Measurements from ENCODE around the gene SLC6A12. TPM values are rescaled to one million over a fixed set of nuclear protein-coding genes. Genes with fewer than 3 reads are reported as not detected.

The SLC6A12 gene
- total and polyA plus RNA-seq, 9 of the 15 experiments (the other 6 are each of a cell fraction or from before 2014, with no cell fraction given), result not detected

GRCh38 chr12:210277-211141 is 3.4 kb downstream of the SLC6A12 start (continued):
- TF ChIP-seq, protein P1, sequence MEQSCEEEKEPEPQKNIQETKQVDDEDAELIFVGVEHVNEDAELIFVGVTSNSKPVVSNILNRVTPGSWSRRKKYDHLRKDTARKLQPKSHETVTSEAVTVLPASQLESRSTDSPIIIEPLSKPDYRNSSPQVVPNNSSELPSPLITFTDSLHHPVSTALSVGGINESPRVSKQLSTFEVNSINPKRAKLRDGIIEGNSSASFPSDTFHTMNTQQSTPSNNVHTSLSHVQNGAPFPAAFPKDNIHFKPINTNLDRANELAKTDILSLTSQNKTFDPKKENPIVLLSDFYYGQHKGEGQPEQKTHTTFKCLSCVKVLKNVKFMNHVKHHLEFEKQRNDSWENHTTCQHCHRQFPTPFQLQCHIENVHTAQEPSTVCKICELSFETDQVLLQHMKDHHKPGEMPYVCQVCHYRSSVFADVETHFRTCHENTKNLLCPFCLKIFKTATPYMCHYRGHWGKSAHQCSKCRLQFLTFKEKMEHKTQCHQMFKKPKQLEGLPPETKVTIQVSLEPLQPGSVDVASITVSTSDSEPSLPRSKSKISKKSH (CRISPR knock-in tag; IDR thresholded peaks at IDR 0.05), result no peak
- TF ChIP-seq TBL1XR1 (IDR thresholded peaks at IDR 0.05; ENCODE audit: low read length in 2 of 2) (no peak), TGIF2 (CRISPR knock-in tag; IDR thresholded peaks at IDR 0.05) (no peak), VEZF1 (CRISPR knock-in tag; IDR thresholded peaks at IDR 0.05) (no peak), ZNF134 (CRISPR knock-in tag; conservative IDR thresholded peaks at IDR 0.05) (no peak), NCOA2 (IDR thresholded peaks at IDR 0.05; ENCODE audit: partially characterized antibody in 2 of 2) (no peak)
- TF ChIP-seq, protein P2, sequence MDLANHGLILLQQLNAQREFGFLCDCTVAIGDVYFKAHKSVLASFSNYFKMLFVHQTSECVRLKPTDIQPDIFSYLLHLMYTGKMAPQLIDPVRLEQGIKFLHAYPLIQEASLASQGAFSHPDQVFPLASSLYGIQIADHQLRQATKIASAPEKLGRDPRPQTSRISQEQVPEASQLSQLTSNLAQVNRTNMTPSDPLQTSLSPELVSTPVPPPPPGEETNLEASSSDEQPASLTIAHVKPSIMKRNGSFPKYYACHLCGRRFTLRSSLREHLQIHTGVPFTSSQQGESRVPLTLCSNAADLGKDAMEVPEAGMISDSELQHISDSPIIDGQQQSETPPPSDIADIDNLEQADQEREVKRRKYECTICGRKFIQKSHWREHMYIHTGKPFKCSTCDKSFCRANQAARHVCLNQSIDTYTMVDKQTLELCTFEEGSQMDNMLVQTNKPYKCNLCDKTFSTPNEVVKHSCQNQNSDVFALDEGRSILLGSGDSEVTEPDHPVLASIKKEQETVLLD (IDR thresholded peaks at IDR 0.05), result no peak
